ENCODE results near the gene CTNND2.

Gene CTNND2

DNA sequence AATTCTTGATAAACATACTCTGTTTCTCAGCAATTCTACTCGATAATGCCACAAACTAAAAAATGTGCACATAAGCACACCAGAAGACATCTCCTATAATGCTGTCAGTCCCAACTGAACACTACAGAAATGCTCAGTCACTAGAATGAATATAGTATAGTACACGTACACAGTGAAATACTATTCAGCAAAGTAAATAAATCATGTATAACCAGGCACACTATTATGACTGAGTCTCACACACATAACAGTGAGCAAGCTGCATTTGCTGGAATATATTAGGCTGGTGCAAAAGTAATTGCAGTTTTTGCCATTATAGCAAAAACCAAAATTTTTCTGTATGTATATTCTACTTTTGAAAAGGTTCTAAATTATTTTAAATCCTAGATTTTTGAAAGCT is 310.2 kb downstream of the CTNND2 start:
- no peak for DNase-seq (ENCODE audit: low read depth)

GRCh38 chr5:11590475-11590874 is 313.8 kb downstream of the CTNND2 start:
- DNase-seq (ENCODE audit: low read depth), result no peak

DNA sequence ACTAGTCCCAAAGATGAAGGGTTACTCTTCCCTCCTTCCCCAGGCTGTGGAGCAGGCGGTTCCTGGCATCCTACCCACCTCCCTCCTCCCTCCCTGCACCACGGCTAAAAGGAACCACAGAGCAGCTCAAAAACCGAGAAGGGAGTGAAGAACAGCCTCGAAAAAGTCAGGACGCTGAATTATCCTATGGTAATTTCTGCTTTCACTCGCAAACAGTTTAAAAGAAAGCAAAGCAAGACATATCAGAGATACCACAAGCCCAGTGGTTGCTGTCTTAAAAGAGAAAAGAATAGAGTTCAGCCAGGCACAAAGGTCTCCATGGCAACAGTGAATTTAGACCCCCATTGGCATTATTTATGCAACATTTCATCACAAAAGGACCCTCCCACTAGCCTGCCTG is 315.4 kb downstream of the CTNND2 start:
- no peak for DNase-seq (ENCODE audit: low read depth)

DNA sequence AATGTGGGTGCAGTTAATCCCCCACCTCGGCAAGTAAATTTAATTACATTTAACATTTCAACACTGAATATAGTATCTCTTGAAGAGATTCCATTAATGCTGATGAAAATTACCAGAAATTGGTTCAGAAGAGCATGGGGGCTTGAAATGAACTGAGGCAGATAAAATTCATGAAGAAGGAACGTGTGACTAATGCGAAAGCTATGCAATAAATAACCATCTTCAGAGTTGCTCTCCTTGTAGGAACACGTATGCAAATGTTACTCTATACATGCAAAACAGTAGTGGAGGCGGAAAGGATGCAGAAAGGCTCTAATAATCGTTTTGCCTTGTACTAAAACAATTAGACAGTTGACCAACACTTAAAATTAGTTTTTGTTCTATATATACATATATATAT is 320.2 kb downstream of the CTNND2 start:
- peak; percentile 11 for DNase-seq (ENCODE audit: low read depth)

DNA sequence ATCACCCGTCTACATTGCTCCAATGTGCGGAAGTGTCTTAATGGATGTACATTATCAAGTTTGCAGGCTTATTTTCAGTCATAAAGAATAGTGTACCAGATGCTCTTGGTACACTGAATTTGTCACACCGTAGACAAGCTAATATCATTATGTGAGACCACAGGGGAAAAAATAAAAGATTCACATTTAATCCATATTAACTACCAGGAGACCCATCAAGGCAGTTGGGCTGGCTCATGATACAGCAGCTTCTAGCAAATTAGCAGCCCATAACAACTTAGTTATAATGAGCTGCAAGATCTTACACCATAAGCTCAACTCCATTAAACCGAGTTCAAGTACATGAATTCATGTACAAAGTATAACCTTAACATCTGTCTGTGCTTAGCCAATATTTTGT is 324.9 kb downstream of the CTNND2 start:
- DNase-seq (ENCODE audit: low read depth), result no peak

DNA sequence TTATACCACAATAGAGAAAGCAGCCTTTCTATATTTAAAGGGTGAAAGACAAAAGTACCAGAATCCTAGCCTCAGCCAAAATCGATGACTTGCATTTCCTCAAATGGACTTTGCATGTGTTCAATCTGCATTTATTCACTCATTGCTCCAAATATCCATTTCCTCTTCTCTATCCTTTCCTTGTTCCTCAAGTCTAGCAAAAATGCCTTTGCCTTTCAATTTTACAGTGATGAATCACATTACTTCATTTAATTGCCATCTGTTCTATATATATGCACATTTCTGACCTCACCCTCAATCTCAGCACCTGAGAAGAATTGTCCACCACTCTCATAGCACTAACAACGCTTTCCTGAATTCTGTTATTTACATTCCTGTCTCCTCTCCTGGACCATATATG is 329.5 kb downstream of the CTNND2 start:
- DNase-seq (ENCODE audit: low read depth), result no peak

- no peak for DNase-seq (ENCODE audit: low read depth)
Observed at GRCh38 chr5:11573140-11573992, 330.9 kb downstream of the CTNND2 start.

DNA sequence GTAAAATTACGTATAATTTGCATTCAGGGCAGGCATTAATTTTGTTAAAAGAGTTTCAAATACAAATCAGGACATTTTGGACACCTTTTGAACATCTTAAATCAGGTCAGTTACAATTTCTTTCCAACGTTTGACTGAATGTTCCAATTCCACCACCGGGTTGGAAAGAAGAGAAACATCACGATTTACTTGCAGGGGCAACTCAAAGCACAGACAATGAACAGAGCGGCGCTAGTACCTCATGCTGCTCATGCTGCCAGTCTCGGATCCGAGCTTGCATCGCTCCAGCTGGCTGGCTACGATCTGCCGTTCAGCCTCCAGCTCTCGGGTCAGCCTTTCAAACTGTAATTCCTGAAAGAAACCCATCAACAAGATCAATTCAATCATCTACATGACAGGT is 339.5 kb downstream of the CTNND2 start:
- no peak for DNase-seq (ENCODE audit: low read depth)

DNA sequence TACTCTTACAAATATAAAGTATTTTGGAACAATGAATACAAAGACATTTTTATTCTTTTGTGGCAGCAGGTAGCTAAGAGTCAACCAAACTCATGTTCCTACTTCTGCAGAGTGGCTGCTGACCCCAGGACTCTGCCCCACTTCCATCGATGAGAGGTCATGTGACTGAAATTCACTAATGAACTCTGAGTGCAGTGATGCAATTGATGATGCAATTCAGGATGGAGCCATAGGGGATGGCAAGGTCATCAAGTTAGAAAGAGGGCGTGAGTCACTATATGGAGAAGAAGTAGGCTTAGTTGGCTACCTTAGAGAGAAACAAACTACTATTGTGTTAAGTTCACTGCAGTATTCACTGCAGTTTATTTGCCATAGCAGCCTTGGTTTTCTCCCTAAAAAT is 340.4 kb downstream of the CTNND2 start:
- no peak for DNase-seq (ENCODE audit: low read depth)

DNA sequence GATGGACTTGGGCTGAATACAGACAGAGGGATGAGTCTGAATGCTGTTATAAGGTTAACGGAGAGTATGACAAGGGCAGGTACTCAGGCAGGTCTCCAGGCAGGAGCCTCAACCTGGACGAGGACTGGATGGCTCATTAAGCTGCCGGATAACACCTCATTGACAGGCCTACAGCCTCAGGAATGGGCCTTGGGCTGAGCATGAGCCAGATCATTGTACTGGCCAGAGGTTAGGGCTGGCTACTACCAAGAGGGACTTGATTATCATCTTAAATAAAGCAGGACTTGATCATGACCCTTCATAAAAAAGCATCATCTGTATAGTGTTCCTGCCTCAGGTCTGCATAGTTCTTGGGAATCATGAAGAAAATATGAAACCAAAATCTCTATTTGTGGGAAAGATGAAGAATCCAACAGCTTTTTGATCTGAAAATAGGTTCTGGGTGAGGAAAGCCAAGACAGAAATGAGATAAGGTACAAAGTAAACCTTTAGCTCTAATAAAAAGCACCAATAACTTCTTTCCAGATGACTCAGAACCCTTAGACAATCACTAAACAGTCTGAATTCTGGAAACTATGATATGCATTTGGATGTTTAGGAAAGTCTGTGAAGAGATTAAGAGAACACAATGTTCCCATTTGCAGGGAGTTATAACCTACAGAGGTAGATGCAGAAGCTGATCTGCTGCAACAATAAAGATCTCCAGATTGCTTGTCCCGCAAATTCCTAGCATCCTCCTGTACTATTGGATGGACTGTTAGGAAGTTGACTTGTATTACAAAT is 343.1 kb downstream of the CTNND2 start:
- no peak for DNase-seq (ENCODE audit: low read depth)

DNA sequence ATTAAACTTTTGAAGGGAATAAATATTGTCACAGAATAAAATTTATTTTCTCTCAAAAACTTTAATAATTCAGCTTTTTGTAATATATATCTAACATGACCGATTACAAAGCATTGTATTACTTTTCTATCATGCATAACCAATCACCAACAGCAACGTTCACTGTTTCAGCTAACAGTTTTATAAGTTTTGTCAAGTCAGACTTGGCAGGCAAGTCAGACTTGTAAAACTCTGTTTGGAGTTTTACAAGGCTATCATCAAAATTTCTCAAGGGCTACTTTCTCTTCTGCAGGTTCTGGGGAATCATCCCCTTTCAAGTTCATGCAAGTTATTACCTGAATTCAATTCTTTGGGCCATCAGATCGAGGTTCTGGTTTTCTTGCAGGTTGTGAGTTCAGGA is 347.2 kb downstream of the CTNND2 start:
- no peak for DNase-seq (ENCODE audit: low read depth)

DNA sequence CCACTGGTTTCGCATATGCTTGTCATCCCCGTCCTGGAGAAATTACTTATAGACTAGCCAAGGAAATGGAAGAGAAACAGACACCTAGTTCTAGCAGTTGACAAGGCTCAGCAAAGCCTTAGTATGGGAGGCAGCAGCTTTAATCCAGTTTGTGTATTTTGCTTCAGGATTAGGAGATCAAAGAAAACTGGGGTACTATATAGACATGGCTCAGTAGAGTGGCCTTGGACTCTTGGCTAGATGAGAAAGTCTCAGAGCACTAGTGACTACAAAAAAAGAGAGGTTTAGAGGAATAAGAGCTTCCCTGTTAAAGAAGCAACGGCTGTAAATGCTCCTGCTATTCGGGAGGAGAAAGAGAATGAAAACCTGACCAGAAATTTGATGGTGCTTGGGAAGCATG is 349.1 kb downstream of the CTNND2 start:
- no peak for DNase-seq (ENCODE audit: low read depth)

GRCh38 chr5:11547730-11548129 is 356.5 kb downstream of the CTNND2 start:
- DNase-seq (ENCODE audit: low read depth), result no peak

DNA sequence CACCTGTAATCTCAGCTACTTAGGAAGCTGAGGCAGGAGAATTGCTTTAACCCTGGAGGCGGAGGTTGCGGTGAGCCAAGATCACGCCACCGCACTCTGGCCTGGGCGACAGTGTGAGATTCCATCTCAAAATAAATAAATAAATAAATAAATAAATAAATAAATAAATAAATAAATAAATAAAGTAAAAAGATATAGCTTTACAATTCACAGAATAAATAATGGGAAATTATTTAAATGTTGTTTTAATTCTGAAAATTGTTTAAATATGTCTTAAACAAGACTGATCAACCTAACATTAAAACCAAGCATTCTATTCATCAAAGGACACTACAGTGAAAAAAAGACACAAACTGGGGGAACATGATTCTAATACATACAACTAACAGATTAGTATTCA is 357.1 kb downstream of the CTNND2 start:
- DNase-seq (ENCODE audit: low read depth), result no peak

GRCh38 chr5:11540112-11540511 is 364.1 kb downstream of the CTNND2 start:
- DNase-seq (ENCODE audit: low read depth), result no peak

DNA sequence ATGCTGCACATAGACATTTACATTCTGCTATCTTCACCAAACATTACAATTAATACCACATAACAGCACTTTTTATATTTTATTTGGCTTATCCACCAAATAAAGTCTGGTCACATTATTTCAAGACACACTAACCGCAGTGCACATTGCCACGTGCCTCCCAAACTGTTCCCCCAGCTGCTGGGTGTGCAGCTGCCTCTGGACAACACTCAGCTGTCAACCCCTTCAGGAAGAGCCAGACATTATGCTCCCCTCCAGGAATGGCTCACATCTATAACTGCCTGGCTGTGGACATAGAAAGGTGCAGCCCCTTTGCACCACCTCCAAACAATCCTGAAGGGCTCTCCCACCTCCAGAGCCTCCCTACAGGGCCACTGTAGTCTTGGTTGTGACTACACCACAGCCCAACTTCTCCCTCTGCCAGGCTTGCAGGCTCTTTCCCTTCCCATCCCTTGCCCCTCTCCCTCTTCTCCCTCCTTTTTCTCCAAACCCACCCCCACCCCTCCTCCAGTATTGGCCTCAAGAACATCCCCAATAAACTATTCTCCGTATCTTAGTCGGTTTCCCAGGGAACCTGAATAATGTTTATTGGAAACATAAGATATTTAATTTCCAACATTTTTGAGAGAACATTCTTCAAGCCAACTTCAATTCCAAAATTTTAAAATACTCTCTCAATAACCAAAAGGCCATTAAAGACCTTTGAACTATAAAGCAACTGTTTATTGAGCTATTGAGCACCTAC is 372.3 kb downstream of the CTNND2 start:
- DNase-seq (ENCODE audit: low read depth), result no peak

DNA sequence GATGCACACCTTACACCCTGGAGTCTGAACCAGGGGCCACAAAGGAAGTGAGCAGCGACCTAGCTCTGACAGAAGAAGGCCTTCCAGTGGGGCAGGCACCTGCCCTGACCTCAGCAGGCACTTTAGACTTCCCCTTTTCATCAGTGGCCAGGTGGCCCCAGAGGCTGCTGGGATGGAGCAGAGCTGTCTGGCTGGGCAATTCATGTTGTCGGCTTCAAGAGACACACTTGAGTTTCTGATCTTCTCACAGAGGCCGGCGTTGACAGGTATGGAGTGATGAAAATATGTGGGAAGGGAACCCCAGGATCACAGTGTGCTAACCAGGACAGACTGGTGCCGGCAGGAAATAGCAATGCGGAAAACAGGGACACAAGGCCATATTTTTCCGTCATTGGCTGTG is 375.5 kb downstream of the CTNND2 start:
- no peak for DNase-seq (ENCODE audit: low read depth)

DNA sequence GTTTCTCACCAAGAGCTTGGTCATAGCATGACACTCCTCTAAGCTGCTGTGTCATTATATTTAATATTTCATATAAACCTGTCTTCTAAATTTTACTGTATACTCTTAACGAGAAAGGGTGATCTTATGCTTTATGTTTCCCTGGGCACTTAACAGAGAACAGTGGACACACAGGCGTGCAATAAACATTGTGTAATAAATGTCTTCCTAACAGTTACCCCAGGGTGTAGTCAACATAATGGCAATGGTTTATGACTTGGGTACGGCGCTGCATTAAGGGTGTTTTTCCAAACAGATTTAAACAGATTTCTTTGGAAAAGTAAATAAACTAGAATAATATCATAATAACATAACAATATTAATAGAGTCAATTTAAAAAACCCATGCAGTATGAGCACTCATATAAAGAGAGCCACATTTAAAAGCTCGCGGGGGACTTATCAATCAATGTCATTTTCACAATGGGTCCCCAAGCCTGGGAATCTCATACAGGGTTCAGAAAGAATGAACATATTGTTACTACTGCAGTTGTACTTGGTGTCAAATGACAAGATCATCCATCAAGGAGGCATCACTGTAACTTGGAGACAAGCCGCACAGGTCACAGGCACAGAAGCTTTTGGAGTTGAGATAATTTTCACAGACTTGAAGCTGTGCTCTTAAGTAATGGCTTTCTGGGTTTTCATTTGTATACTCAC is 376.4 kb downstream of the CTNND2 start:
- DNase-seq (ENCODE audit: low read depth), result no peak

GRCh38 chr5:11525020-11525419 is 379.2 kb downstream of the CTNND2 start:
- DNase-seq (ENCODE audit: low read depth), result no peak

- no peak for DNase-seq (ENCODE audit: low read depth)
Observed at GRCh38 chr5:11524188-11524587, 380.1 kb downstream of the CTNND2 start.

GRCh38 chr5:11522796-11523195 is 381.4 kb downstream of the CTNND2 start:
- no peak for DNase-seq (ENCODE audit: low read depth)

Measured in HS-27A (cell line).